Activated CD4-positive, CD25-positive, alpha-beta regulatory T cell (primary cell): ENCODE measurements around the gene PPP6R3.
"Not testable (repeated sequence)": the region's sequence is repeated elsewhere in the genome, so short reads cannot be mapped to it uniquely, and the experiment has no call there.

ENCODE experiments used
- DNase-seq, 4 experiments: peaks; one replicate each; lab custom pipeline; 2025; lab: John Stamatoyannopoulos, UW

The PPP6R3 gene

DNA sequence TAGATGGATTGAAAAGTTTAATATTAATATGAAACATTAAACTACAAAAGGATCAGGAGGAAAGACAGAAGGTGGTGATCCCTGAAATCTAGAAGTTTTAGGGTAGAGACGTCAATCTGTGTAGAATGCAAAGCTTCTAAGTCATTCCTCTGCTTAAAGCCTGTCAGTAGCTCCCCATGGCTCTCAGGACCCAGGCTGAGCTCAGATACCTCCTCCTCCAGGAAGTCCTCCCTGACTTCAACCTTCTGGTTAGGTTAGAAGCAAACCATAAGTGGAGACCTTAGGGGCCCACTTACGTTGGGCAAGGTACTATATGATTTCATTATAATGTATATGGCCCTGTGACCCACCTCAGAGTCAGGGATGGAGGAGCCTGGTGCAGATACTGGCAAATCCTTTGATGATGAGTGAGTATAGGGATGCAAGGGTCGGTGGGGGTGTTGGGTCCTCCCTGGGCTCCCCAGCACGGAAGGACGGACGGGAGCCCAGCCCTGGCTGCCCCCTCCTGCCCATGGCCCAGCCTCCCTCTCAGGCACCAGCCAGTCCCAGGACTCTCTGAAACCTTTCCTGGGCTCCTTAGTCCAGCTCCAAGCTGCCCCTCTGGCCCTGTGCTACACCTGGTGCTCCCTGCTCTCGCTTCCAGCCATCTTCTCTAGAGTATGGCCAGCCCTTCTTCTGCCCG, 3.2 kb upstream of the PPP6R3 start:
- DNase-seq, result no peak

DNA sequence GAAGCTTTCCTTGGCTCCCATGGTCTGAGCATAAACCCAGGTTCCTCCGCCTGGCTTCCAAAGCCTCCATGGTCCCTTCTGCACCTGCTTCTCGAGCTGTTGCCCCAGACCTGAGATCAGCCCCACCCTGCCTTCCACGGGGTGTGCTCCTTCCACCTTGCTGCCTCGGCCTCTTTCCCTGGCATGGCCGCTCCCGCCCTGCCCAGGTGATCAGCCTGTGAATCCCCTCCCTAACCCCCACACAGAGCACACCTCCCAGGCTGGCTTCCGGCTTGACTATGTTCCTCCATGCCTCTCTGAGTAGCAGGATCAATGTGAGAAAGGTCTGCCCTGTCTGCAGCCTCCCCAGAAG, 2.7 kb upstream of the PPP6R3 start:
- no peak for DNase-seq

DNA sequence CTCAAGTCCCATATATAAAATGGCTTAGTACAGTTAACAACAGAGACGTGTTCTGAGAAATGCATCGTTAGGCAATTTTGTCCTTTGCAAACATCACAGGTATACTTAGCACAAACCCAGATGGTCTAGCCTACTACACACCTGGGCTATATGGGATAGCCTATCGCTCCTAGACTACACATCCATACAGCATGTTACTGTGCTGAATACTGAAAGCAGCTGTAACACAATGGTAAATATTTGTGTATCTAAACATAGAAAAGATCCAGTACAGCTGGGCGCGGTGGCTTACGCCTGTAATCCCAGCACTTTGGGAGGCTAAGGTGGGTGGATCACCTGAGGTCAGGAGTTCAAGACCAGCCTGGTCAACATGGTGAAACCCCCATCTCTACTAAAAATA, 2.2 kb upstream of the PPP6R3 start:
- DNase-seq, result not testable (repeated sequence)

DNA sequence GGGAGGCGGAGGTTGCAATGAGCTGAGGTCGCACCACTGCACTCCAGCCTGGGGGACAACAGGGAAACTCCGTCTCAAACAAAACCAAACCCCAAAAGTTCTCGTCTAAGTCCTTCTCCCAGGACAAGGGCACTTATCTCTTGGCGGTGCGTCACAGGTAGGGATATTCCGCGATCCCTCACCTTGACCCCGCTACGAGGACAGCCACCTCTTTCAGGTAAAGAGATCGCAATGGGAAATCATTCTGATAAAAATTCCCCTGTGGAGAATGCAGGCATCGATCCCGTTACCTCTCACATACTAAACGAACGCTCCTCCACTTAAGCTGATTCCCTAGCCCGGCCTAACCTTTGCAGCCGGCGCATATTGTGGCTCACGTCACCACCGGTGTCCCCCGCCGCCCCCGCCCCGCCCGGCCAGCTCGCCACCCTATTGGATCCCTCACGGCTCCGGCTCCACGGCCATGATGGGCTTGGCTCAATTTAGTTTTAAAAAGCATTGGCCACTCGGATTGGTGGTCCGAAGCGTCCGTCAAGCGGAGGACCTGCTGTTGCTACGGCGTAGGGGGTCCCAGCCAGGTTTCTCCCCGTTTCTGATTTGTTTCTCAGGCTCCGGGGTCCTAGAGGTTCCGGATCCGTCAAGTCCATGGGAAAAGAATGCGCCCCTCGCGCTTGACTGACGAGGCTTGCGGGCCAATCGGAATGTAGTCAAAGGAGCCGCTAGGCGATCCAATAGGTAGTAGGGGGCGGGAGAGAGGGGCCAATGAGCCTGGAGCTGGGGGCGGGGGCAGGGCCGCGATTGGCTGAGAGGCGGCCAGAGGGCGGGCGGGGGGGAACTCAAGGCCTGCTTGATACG, 439 bp upstream of the PPP6R3 start:
- DNase-seq, result peak; percentile 90 to 96 (median 92)

DNA sequence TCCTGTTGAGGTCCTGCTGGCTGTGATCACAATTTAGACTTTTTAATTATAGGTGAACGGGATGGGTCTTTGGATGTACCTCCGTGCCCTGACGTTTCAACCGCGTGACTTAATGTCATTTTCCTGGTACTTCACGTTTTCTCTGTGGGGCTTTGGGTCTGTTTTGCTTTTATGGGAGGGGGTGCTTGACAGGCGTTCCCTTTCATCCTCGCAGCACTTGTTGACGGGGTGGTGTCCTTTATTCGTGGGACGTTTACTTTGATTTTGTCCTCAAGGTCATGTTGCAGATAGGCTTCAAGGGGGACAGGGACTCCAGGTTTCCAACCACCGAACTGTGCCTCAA, 994 bp downstream of the PPP6R3 start:
- no peak for DNase-seq

DNA sequence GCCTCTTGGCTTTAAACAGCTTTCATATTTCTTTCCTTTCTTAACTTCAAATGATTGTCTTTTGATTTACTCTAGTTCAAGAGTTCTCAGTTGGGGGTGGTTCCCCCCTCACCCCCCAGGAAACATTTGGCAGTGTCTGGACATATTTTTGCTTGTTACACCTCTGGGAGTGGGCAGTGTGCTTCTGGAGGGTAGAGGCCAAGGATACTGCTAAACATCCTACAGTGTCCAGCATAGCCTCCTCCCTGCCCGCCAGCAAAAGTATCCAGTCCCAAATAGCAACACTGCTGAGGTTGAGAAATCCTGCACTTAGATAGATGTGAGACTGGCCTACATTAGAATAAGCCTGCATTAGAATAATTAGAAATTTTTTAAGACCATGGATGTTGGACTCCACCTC, 3.2 kb downstream of the PPP6R3 start:
- no peak for DNase-seq

DNA sequence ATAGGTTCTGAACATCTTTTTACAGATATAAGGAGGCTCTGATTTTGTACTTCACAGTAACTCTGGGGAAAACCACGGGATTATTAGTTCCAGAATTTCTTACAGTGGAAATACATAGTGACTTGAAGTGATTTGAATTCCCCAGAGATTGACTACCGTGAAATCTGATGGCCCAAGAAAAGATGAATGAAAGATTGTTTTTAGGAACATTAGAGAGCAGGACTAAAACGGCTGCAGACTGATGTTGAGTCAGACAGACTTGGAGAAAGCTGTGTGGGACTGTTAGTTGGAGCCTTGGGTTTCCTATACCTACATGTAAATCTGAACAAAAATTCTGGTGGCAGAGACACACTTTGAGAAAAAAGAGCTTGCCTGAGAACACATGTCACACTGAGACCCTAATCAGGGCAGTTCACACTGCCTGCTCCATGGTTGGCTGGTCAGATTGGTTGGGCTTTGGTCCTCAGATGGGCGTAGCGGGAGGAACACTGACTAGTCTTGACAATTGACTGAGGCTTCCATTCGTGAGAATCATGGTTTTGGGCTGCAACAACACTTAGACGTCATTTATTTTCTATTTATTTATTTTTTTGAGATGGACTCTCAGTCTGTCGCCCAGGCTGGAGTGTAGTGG, 6.8 kb downstream of the PPP6R3 start:
- no peak for DNase-seq

DNA sequence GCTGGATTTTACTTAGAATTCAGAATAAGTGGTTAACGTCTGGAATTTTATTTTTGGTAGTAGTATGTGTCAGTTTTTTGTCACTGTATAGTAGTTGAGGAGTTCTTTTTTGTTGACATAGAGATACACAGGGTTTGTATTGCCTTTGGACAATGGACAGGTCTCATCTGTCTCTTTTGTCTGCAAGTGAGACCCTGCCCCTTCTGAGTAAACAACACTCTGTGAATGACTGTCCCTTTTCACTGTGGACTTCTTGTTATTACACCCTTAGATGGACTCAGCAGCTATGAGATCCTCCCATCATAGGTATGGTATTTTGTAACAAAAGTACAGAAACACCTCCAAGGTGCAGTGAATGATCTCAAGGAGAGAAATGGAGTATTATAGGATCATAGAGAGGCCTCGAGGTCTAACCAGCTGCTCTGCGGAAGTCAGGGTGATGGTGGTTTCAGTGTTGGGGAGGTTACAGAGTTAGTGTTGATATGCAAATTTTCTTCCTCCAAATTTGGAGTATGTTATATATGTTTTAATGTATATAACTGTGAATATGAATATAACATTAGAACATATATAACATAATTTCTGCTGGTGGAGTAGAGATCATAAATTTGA, 7.8 kb downstream of the PPP6R3 start:
- DNase-seq, result no peak

DNA sequence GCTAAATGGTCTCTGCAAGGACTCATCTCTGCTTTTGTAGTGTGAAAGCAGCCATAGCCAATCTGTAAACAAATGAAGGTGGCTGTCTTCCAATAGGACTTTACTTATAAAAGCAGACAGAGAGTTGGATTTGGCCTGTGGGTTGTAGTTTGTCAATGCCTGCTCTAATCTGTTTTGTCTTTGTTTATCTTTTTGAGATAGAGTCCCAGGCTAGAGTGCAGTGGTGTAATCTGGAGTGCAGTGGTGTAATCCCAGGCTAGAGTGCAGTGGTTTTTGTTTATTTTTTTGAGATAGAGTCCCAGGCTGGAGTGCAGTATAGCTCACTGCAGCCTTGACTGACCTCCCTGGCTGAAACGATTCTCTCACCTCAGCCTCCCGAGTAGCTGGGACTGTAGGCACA, 8.6 kb downstream of the PPP6R3 start:
- no peak for DNase-seq

DNA sequence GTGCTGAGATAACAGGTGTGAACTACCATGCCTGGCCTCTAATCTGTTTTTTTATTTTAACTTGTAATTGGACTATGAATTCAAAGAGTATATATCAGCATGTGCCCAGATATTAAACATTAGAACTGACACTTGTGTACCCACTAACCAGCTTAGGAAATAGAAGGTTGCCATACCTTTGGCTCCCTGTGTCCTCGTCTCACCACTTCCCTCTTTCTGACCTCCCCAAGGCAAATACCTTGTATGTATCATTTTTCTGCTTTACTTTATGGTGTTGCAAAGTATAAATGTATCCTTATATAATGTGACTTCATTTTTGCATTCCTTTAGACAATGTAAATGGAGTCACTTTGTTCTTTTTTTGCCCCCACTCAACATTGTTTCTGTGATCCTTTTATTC, 9.1 kb downstream of the PPP6R3 start:
- no peak for DNase-seq

DNA sequence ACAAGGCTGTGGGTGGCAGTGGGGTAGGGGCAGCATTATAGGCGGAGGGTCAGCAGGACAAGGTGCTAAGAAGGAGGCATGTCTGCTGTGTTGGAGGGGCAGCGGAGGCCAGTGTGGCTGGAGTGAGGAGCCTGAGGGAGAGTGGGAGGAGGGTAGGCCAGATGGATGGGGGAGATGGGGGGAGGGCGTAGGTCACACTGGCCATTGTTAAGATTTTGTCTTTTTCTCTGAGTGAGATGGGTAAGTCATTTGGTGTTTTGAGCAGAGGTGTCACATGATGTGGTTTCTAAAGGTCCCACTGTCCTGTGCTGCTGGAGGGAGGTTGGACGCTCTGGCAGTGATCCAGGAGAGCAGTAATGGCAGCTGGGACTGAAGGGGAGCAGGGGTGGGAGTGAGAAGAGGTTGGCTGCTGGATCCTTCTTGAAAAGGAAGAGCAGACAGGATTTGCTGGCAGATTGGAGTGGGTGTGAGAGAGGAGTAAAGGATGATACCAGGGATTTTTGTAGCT, 9.8 kb downstream of the PPP6R3 start:
- no peak for DNase-seq

DNA sequence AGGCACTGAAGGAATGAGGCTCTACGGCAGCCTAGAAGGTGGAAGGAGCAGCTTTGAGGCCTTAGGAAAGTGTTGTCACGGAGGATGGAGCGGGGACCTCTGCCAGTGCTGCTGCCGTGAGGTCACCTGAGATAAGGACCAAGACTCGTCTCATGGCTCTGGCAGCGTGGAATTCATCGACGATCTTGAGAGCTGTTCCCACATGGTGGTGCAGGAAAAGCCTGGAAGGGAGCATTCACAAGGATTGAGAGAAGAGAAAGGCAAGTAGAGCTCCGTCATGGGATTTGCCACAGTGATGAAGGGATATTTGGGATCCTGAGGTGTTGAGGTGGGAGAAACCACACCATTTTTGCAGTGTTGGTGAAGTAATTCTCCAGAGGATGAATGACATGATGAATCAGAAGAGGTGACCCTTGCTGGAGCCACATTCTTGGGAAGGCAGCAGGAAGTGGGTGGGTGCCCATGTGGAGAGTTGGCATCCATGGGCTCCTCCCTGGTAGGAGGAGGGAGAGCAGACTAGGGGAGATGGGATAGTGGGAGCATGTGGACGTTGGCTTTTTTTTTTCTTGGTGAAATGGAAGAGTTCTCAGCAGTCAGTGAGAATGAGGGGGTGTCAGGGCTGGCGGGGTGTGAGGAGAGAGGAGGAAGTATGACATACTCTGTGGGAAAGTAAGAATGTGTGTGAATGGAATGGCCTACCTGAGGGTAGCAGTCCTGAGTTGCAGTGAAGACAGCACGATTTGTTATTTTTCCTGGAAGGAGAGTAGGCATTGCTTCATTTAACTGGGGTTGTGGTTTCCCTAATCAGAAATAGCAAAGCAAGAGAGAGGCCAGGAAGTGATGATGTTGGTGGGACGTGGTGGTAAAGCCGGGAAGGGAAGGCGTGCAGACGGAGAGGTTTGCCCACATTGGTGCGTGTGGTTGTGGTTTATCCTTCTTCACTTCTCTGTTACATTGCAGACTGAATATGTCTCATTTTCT, 11.1 kb downstream of the PPP6R3 start:
- no peak for DNase-seq

DNA sequence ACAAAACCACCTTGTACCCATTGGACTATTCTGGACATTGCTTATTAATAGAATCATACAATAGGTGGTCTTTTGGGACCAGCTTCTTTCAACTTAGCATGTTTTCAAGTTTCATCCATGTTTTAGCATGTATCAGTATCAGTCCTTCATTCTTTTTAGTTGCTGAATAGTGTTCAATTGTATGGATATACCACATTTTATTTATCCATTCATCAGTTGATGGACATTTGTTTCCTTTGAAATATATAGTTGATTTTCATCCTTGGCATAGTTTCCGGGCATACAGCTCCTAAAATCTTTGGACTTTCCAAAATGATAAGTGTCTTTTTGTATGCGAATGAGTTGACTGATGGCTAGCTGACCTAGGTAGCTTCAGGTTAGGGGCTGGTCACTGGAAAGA, 12.2 kb downstream of the PPP6R3 start:
- no peak for DNase-seq

DNA sequence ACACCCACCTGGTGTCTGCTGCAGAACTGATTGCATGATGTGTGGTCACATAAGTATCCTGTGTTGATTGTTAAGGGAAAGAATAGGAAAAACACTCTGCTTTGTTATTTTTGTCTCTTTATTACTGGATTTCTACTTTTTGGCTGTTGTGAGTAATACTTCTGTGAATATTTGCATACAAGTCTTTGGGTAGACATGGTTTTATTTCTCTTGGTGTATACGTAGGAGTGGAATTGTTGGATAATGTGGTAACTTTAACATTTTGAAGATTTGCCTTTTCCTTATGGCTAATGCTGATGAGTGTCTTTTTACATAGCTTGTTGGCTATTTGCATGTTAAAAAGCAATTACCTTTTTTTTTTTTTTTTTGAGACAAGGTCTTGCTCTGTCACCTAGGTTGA, 13.1 kb downstream of the PPP6R3 start:
- no peak for DNase-seq

DNA sequence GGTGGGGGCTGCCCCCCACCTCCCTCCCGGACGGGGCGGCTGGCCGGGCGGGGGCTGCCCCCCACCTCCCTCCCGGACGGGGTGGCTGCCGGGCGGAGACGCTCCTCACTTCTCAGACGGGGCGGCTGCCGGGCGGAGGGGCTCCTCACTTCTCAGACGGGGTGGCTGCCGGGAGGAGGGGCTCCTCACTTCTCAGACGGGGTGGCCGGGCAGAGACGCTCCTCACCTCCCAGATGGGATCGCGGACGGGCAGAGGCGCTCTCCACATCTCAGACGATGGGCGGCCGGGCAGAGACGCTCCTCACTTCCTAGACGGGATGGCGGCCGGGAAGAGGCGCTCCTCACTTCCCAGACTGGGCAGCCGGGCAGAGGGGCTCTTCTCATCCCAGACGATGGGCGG, 15.1 kb downstream of the PPP6R3 start:
- not testable (repeated sequence) for DNase-seq

DNA sequence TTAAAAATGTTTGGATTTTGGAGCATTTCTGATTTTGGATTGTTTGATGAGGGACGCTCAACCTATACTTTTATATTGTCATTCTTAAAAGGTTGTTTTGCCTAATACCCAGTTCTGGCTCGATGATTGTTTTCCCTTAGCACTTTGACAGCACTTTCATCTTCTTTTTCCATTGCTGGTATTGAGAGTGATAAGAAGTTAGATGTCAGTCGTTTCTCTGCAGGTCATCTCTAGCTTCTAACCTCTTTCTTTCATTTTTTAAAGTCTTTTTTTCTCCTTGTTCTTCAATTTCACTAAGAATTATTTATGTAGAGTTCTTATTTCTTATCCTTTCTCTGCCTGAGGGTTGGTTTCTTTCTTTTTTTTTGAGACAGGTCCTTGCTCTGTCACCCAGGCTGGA, 18.8 kb downstream of the PPP6R3 start:
- no peak for DNase-seq

DNA sequence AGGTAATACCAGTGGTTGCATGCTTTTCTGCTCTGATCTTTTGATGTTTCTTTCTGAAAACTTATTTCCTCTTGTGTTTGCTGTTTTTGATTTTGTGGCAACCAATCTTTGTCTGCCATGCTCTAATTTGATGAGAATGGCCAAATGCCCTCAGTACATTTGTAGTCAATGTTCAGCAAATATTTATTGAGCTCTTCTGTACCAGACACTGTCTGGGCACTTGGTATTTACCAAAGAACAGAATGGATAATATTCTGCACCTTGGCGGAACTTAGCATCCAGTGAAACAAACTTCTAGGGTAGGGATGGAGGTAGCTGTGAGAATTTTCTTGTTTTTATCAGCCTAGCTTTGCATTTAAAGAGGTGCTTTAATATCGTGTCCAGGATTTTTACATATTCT, 19.6 kb downstream of the PPP6R3 start:
- DNase-seq, result no peak

DNA sequence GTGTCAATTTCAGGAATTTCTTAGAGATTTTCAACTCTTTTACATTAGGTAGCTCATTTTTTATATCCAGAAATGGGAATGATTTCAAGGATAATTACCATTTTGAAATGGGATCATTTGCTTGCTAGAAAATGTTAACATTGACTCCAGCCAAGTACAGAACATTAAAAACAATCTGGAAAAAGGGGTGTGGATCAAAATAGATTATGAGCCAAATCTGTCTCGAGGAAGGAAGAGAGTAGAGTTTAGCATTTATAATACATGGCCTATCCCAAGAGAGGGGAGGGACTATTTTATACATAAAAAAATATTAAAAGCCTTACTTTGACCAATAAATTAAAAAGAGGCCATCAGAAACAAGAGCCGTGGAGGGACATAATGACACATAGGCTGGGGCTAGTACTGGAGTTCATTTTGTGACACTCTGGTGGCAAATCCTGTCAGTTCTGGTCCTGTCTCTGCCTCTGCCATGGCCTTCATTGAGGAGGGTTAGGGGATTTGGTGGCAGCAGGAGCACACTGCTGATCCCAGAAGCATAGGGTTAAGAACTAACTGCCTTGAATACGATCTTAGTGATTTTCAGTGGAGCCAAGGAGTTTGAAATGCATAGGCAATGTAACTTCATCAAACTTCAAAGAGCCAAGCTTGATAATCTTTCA, 20.4 kb downstream of the PPP6R3 start:
- DNase-seq, result no peak

DNA sequence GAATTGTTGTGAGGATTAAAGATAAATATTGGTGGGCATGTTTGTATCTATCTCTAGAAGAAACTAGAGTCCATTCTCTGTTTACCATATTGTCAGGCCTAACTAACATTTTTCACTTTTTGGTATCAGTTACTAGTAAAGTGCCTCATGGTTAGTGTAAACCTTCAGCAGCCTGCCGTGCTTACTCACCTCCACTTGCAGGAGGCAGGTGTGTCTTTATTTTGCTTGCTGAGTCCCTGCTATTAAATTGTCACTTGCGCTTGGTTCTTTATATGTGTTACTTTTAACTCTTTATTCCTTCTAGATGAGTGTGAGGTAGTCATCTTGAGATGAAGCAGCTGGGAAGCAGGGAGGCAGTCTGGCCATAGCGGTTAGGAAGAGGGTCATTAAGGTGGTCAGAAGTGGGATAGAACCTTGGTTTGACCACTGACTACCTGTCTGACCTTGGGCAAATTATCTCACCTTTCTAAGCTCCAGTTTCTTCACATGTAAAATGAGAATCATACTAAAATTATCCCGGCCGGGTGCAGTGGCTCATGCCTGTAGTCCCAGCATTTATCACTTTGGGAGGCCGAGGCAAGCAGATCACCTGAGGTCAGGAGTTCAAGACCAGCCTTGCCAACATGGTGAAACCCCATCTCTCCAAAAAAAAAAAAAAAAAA, 21.2 kb downstream of the PPP6R3 start:
- DNase-seq, result no peak

DNA sequence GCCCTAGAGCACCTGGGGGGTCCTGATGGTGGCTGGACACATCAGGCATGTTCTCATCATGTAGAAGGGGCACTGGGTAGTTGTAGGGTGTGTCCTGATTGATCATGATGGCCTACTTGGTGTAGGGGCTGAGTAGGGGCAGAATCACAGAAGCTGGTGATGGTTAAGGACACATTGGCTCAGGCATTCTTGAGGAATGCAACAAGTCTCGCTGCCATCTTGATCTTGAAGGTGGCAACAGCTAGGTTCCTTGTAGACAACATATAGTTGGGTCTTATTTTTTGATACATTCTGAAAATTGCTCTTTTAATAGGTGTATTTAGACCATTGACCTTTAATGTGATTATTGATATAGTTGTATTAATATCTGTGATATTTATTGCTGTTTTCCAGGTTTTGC, 28.1 kb downstream of the PPP6R3 start:
- no peak for DNase-seq
